ENCODE results near the gene TMEM250.
"Not testable (repeated sequence)": the region's sequence is repeated elsewhere in the genome, so short reads cannot be mapped to it uniquely, and the experiment has no call there.

TMEM250 gene, protein sequence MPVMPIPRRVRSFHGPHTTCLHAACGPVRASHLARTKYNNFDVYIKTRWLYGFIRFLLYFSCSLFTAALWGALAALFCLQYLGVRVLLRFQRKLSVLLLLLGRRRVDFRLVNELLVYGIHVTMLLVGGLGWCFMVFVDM

DNA sequence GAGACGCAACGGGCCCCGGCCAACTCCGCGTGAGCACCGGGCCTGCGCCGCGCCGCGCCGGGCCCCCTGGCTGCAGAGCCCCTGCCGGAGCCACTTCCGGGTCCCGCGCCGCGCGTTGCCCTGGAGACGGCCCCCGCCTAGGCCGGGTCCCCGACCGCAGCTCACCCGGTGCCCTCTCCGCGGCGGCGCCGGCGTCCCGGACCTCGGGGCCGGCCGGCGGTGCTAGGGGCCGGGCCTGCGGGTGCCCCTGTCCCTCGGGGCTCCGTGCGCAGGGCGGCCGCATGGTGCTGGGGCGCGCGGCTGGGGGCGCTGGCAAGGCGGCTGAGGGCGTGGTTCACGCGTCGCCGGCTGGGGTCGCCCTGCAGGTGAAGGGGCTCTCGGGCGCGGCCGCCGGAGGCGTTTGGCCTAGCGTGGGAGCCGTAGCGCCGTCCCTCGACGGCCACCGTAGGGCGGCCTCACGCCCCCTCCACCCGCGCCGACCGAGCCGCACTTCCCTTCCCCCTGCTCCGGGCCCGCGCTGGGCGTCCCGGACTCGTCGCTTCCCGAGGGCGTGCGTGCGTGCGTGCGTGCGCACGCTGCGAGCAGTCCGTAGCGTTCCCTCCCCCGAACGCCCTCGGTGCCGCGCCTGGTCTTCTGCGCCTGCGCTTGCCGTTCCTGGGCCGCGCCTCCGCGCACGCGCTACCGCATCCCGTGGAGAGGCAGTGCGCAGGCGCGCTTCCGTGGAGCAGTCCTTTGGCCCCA is at the start of gene TMEM250:
TSS of gene TMEM250 (minus strand) at position 556 of the 741 bp plus-strand sequence. CDS start 1,975 bp downstream, outside the sequence.
- DNase-seq: peak; percentile 83

DNA sequence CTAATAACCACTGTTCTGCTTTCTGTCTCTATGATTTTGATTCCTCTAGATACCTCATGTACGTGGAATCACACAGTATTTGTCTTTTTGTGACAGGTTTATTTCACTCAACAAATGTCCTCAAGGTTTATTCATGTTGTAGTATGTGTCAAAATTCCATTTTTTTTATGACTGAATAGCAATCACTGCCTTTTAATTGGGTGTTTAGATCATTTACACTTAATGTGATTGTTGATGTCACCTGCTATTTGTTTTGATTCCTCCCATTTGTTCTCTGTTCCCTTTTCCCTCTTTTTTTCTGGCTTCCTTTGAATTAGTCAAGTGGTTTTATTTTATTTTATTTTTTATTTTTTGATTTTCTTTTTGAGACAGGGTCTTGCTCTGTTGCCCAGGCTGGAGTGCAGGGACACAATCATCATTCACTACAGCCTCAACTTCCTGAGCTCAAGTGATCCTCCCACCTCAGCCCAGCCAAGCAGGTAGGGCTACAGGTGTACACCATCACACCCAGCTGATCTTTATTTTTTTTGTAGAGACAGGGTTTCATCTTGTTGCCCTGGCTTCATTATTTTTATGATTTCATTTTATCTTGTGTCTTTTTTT is 44.7 kb upstream of the TMEM250 start:
- DNase-seq: no peak

DNA sequence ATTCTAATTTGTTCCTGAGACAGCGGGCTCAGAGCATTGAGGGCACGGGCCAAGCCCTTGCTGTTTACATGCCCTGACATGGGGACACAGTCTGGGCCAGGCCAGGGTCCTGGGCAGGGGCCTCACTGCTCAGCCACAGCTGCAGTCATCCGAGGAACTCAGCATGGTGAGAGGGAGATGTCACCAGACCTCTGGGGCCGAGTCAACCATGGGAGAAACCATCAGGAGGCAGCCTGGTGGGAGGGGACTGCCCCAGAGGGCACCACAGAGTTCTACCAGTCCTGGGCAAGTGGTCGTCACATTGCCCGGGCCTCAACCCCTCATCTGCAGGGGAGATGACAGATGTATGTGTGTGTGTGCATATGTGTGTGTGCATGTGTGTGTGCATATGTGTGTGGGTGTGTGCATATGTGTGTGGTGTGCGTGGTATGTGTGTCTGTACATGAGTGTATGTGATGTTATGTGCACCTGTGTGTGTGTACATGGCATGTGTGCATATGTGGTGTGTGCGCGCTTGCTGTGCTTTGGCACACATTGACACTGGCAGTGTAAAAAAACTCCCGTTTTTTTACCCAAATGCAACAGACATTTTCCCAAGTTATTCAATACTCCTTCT is 42.4 kb upstream of the TMEM250 start:
- no peak for DNase-seq

DNA sequence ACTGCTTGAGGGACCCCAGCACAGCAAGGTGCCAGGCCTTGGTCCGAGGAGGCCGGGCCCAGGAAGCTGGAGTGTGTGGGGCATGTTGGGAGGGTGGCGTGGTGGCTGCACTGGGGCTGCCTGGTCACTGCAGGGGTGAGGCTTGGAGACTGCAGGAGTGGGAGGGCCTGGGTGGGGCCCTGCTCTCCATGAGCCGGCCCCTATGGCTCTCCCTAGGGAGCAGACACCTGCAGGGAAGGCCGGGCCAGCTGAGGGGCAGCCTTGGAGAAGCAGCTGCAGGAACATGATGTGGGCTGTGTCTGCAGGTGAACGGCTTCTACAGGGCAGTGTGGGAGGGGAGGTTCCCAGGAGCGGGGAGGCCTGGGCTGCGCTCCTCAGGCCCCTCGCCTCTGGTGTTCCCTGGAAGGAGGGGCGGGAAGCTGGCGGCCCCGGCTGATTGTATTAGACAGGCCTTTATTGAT is 41.7 kb upstream of the TMEM250 start:
- no peak for DNase-seq

DNA sequence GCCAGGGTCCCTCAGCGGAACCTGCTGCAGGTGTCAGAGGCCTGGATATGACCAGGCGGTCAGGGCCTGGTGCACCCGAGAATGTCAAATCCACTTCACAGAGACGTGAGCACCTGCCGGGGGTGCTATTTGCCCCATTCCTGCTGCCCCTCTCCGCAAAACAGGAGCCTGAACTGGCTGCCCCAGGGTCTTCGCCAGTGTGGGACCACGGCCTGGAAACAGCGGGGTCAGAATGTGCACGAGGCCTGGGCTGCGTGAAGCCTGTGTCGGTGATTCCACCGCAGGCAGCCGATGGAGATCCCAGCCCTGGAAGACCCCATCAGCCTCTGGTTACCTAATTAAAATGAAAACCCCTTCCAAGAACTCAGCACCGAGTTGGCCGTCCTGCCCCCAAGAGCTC is 41.2 kb upstream of the TMEM250 start:
- DNase-seq: no peak

DNA sequence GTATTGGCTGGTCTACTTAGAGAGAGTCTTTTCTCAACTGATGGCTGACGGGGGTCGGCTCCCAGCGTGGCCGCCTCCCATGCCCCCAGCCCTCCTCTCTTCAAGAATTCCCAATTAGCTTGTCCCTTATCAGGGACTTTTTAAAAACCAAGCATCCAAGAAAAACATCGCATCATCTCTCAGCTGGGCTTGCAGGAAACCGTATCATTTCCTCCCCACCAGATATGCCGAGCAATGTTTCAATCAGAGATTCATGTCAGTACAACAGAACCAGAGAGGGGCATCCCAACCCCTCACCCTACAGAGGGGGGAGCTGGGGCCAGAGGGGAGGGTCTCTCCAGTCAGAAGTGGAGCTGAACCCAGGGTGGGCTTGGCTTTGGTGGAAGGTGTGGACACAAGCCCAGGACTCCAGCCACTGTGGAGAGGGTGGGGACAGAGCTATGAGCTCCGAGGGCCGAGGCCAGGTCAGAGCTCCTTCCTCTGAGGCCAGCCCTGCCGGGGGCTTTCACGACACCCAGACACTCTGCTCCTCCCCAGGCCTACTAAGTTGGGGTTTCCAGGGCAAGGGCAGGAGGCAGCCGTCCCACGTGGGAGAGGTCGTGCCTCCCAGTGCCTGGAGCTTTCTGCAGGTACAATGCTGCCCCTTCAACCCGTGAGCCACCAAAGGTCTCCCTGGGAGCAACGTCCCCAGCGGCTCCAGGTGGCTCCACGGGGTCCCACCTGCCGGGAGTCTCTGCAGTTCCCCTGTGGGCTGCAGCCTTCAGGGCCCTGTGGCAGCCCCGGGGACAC is 39.0 kb upstream of the TMEM250 start:
- no peak for DNase-seq

DNA sequence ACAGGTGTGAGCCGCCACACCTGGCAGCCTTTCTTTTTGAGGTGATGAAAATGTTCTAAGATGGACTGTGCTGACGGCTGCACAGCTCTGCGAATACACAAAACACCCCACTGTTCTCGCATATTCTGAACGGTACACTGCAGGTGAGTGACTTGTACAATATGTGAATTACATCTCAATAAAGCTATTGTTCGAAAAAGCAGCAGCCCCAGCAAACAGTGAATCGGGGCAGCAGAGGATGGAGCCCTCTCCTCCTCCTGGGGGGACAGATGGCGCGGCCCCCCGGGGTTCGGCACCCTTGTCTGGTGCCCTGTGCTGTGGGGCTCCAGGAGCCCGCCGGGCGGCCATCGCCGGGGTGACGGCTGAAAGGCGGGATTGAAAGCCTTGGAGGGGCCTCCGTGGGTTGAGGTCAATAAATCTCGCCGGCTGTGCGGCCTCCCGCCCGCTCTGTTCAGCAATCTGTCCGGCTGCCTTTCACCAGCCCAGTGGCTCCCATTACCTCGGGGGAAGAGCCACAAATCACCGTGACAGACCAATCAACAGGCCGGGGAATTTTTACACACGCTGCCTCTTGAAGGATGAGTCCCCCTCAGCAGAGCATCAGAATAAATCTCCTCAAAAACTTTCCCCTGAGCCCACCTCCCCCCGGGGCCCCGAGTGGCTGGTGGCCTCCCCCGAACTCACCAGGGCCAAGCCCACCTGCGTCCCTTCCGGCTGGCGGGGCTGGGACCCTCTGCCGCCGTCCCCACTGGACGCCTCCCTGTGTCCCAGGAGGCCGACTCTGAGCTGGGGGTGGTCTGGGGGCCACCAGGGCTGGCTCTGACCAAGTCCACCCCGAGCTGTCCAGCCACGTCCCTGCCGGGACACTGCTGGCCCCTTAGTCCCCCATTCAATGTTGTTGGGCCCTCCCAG is 37.8 kb upstream of the TMEM250 start:
- DNase-seq: no peak

DNA sequence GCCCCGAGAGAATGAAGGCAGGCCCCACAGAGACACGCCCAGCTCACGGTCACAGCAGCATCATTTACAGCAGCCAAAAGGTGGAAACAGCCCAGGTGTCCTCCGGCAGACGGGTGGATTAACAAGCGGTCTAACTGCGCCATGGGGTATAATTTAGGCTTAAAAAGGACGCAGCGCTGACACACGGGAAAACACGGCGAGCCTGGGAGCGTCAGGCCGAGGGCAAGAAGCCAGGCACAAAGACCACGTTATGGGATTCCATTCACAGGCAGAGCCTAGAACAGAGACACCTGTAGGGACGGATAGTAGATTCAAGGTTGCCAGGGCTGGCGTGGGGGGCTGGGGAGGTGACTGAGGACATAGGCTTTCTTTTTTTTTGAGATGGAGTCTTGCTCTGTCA is 36.9 kb upstream of the TMEM250 start:
- no peak for DNase-seq

DNA sequence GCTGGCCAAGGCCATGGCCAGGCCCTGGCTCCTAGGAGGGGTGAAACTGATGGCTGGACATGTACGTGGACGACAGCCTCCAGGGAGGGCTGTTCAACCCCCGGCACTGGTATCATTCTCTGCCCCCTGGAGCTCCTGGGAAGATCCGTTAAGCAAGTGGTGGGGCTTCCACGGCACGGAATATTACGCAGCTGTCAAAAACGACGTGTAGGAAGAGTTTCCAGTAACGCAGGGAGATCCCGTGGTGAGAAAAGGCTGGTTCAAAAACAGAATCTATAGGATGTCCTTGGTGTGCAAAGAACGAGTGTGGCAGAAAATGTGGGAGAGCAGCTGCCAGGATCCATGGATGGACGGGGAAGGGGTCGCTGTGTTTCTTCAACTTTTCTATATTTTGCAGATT is 36.3 kb upstream of the TMEM250 start:
- no peak for DNase-seq

DNA sequence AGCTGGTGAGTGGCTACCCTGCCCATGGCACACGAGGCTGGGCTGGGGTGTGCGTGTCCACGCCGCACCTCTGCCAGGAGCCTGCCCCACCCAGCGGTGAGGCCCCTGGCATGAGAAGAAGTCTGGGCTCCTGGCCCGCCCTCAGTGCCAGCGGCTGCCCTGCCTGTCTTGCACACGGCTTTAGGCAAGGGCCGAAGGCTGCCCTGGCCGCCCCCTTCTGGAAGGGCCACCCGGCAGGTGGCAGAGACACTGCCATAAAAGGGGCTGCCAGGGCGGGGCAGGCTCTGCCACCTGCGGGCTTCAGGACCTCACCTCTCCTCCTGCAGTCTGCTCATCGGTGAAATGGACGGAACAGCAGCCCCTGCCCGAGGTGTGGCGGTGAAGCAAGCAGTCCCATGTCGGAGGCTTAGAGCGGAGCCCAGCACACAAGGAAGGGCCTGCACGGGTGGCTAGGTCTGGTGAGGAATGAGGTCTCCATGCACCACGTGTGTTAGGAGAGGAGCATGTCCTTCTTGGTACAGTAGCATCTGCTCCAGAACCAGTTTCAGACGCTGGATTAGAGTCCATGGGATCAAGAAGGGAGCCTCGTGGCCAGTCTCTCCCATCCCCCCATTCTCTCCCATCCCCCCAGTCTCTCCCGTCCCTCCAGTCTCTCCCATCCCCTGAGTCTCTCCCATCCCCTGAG is 34.8 kb upstream of the TMEM250 start:
- DNase-seq: no peak

DNA sequence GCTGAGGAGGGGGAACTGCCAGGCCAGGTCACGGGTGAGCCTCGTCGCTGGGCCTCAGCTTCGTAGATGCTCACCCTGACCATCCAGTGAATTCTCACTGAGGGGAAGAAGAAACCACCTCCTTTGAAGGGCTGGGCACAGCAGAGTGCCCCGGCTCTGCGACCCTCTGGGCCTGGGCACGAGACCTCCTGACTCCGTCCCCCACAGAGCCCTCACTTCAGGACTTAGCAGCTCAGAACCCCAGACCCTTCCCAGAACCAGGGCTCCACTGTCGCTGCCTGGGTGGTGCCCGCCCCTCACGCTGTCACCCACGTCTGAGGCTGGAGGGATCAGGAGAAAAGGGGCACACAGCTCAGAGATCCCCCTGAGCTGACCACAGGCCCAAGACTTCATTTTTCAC is 34.3 kb upstream of the TMEM250 start:
- DNase-seq: no peak

DNA sequence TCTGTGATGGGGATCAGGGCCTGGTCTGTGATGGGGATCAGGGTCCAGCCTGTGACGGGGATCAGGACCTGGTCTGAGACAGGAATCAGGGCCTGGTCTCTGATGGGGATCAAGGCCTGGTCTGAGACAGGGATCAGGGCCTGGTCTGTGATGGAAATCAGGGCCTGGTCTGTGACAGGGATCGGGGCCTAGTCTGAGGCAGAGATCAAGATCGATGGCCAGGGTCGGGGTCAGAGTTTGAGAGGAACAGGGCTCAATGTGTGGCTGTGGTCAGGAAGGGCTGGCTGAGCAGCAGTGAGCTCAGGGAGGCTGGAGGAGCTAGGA is 33.8 kb upstream of the TMEM250 start:
- DNase-seq: no peak

DNA sequence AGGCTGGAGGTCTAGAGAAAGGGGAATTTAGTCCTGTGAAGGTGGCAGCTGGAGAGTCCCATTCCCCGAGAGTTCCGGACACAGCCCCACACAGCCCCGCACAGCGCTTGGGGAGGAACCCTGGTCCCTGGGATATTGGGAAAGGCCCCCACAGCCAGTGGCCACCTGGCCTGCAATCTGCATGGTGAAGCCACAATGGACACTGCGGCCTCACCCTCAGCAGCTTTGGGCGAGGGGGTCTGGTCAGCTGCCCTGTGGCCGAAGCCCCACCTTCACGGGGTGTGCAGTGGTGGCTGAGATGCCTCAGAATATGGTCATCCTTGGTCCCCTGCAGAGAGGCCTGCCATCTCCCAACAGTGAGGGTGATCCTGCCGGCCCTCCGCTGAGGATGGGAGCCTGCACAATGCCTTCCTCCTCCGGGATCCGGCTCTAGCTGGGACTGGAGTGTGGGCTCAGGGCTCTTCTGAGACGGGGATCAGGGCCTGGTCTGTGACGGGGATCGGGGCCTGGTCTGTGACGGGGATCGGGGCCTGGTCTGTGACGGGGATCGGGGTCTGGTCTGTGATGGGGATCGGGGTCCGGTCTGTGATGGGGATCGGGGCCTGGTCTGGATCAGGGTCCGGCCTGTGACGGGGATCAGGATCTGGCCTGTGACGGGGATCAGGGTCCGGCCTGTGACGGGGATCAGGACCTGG is 33.3 kb upstream of the TMEM250 start:
- no peak for DNase-seq

DNA sequence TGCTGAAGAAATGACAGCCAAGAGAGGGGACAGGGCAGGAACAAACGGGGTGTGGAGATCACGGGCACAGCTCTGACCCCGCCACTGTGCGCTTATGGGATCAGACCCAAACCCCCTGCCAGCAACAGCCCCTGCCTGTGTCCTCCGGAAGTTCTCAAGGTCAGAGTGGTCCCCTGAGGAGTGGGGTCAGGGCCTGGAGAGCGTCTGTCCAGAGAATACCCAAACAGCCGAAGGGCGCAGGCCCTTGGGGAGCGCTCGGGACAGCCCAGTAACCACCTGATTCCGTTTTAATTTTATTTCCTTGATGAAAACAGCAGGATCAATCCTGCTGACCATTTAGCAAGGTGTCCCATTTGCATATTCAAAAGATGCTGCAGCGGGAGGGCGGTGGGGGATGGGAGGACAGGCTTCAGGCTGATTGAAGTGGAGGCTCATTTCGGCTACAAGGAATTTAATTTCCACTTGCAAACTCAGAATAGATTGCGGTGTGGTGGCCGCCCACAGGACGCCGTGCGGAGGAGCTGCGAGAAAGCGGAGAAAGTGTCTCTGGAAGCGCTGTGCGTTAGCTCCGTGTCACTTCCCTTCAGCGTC is 32.6 kb upstream of the TMEM250 start:
- no peak for DNase-seq

DNA sequence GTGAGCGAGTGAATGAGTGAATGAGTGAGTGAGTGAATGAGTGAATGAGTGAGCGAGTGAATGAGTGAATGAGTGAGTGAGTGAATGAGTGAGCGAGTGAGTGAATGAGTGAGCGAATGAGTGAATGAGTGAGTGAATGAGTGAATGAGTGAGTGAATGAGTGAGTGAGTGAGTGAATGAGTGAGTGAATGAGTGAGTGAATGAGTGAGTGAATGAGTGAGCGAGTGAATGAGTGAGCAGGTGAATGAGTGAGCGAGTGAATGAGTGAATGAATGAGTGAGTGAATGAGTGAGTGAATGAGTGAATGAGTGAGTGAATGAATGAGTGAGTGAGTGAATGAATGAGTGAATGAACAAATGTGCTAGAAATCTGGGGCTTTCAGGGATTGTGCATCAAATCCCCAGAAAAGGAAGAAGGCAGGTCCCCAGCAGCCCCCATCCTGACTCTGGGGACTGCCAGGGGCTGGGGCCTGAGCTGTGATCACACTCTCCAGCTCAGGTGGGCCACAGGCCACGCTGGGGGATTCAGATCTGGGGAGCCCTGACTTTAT is 32.1 kb upstream of the TMEM250 start:
- not testable (repeated sequence) for DNase-seq

DNA sequence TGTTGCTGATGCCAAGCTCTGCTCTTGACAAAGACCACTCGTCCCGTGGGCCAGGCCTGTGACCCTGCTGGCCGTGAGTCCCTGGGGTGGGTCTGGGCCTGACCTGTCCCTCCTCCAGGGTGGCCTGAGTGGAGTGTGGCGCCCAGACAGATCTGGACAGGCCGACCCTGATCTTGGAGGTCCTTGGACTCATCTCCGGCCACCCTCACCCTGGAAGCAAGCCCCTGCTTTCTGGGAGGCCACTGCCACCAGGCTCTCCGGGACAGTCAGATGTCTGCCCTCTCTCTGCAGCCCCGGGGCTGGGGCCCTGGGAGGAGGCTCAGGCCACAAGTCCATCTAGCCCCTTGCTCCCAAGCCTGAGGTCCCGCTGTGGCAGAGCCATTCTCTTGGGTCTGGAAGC is 31.2 kb upstream of the TMEM250 start:
- no peak for DNase-seq

DNA sequence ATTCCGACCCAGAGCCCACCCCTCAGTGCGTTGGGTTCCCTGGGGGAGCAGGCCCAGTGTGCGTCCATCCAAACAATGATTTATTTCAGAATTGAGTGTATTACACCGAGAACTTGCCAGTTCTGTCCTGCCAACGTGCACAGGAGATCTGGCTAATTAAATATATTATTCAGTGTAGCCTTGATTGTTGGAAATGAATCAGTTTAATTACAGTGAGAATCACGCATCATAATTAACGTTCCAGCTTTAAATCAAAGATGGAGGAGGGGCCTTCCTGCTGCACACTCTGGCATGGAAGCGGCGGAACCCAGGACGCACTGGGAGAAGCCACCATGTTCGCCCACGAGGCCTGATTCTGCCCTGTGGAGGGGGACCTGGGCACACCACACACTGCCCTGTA is 30.7 kb upstream of the TMEM250 start:
- no peak for DNase-seq

DNA sequence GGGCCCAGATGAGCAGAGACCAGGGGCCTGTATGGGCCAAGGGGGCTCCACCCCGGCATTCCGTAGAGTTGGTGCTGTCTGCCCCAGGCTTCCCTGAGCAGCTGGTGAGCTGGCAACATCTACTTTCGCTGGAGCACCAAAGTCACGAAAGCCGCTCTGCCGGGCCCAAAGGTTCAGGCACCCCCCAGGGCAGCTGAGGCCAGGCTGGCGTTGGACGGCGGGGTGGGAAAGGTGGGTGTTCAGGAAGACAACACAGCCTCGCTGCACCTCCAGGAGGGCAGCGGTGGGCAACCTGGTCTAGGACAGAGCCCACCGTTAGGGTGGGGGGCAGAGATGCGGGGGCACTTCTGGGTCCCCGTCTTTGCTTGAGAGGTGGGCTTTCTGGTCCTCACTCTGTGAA is 30.1 kb upstream of the TMEM250 start:
- DNase-seq: no peak

DNA sequence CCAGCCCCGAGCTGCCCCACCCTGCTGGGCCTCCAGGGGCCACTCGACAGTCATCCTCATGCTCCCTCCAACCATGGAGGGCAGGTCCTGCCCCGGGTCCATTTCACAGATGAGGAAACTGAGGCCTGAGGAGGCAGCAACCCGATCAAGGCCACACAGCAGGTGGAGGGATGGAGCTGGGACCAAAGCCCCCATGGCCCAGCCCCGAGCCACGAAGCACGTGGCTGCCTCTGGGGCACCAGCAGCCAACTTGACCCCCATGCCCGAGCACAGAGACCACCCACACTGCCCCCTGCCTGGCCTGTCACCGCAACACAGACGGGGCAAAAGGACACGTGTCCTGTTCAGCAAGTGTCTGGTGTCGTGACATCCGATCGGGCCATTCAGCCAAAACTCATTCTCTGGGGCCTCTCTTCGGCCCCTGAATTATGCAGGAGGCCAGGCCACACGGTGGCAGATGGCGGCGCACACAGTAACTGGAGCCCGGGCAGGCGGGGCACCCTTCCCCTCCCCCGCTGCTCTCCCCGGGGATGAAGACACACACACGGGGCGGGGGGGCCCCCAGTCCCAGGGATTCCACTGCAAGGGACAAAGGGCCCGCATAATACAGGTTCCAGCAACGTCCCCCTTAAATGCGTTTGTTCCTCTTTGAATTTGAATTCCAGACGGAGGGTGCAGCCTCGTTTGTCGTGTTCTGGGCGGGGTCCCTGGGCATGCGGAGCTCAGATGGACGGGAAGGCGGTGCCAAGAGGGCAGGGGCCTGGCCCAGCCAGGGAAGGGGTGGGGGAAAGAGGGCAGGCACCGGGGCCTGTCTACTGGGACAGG is 29.4 kb upstream of the TMEM250 start:
- DNase-seq: no peak

Data from NCI-H2081 treated with DMSO at 0.1 percent for 48 hours (cell line).